HCT116 (cell line): ENCODE measurements around the gene CSDE1. TPM values are rescaled to one million over a fixed set of nuclear protein-coding genes. Genes with fewer than 3 reads are reported as not detected.

Source experiments
- ATAC-seq: fragments of 200-7000 bp; cut with Tn5 transposase; 2 replicates; pipeline ENCODE4 v1.9.1; 2020; ENCODE audit warnings: mild to moderate bottlenecking, moderate library complexity
- BruUV-seq: library from RNA; stranded (reverse); fragments of 400-500 nt; replicated peaks from 2 replicates; lab custom pipeline; 2021; lab: Mats Ljungman, UMichigan
- CTCF ChIA-PET: fragments of 300-600 bp; sonication (Branson Sonifier 250); formaldehyde crosslinking; loops from one replicate; lab custom pipeline; 2021; ENCODE audit warnings: antibody characterized with exemption; lab: Charles Lee
- POLR2A ChIA-PET: fragments of 300-600, 350-600 bp; sonication (Branson Sonifier 250); formaldehyde crosslinking; loops from one replicate; lab custom pipeline; 2021; ENCODE audit warnings: antibody characterized with exemption; lab: Charles Lee
- RAD21 ChIA-PET, 2 experiments: fragments of 300-600 bp; sonication (Branson Sonifier 250); formaldehyde crosslinking; loops; one replicate each; lab custom pipeline; 2023; ENCODE audit warnings: low total read pairs in 2 of 2; ENCODE audit not compliant: uncharacterized antibody in 2 of 2, unreplicated experiment in 2 of 2, low non-redundant PET in 1 of 2; lab: Charles Lee
- DNase-seq: peaks from one replicate; pipeline ENCODE4 v3.0.0-alpha.2; 2010; ENCODE audit warnings: low read depth, low spot score
- H2AFZ ChIP-seq: fragments of 200-600 bp; shearing (Covaris generic), sonication (generic); 2 replicates; pipeline ENCODE4 v1.6.1; 2017; ENCODE audit warnings: low read depth, mixed run types, mixed read lengths, antibody characterized with exemption, low read length; ENCODE audit not compliant: poor library complexity, severe bottlenecking
- H3K27ac ChIP-seq: 2 replicates; pipeline ENCODE4 v1.5.1; 2012; ENCODE audit warnings: low read depth, low read length
- H3K27me3 ChIP-seq: fragments of 200-600 bp; sonication (generic); 2 replicates; pipeline ENCODE4 v1.6.1; 2016; ENCODE audit warnings: mixed run types, low read length, mixed read lengths; ENCODE audit not compliant: insufficient read depth
- H3K36me3 ChIP-seq, 2 experiments: fragments of 200-500 bp in 1 of 2; fragments of 200-600 bp in 1 of 2; sonication (Bioruptor generic) in 1 of 2; sonication (generic) in 1 of 2; 2 replicates each; pipeline versions ENCODE4 v1.5.1 to v1.6.1; 2014 to 2016; ENCODE audit warnings: low read length in 2 of 2, inconsistent platforms in 1 of 2, mixed read lengths in 1 of 2, mixed run types in 1 of 2; ENCODE audit not compliant: insufficient read depth in 2 of 2, control insufficient read depth in 1 of 2
- H3K4me1 ChIP-seq, 2 experiments: fragments of 200-600 bp in 1 of 2; sonication (generic) in 1 of 2; 2 replicates each; pipeline versions ENCODE4 v1.5.1 to v1.6.1; 2012 to 2017; ENCODE audit warnings: low read length in 2 of 2, inconsistent platforms in 1 of 2, mild to moderate bottlenecking in 1 of 2, mixed read lengths in 1 of 2, mixed run types in 1 of 2, moderate library complexity in 1 of 2; ENCODE audit not compliant: insufficient read depth in 2 of 2, control insufficient read depth in 1 of 2
- H3K4me2 ChIP-seq: fragments of 200-600 bp; sonication (generic); 2 replicates; pipeline ENCODE4 v1.6.1; 2017; ENCODE audit warnings: mixed run types, low read length, mixed read lengths
- H3K4me3 ChIP-seq, 2 experiments: fragments of 200-600 bp in 1 of 2; sonication (generic) in 1 of 2; replicated peaks in 1 of 2; 2 replicates each; pipeline ENCODE4 v1.5.1; 2011 to 2016; ENCODE audit warnings: low read length in 2 of 2, control low read depth in 1 of 2, low read depth in 1 of 2, mild to moderate bottlenecking in 1 of 2, mixed read lengths in 1 of 2, mixed run types in 1 of 2
- H3K79me2 ChIP-seq: fragments of 200-600 bp; sonication (generic); 2 replicates; pipeline ENCODE4 v1.6.1; 2017; ENCODE audit warnings: mild to moderate bottlenecking, mixed run types, low read length, moderate library complexity, mixed read lengths; ENCODE audit not compliant: insufficient read depth
- H3K9ac ChIP-seq: fragments of 200-600 bp; sonication (generic); 2 replicates; pipeline ENCODE4 v1.6.1; 2016; ENCODE audit warnings: low read length, mixed read lengths
- H3K9me2 ChIP-seq: fragments of 200-600 bp; sonication (generic), shearing (Covaris generic); 2 replicates; pipeline ENCODE4 v1.6.1; 2017; ENCODE audit warnings: mixed run types, mild to moderate bottlenecking, moderate library complexity; ENCODE audit not compliant: insufficient read depth
- H3K9me3 ChIP-seq, 2 experiments: fragments of 200-500 bp in 1 of 2; fragments of 200-600 bp in 1 of 2; sonication (Bioruptor generic) in 1 of 2; sonication (generic) in 1 of 2; 2 replicates each; pipeline ENCODE4 v1.6.1; 2014 to 2017; ENCODE audit warnings: low read length in 2 of 2, mixed read lengths in 2 of 2, inconsistent platforms in 1 of 2, low read depth in 1 of 2, mild to moderate bottlenecking in 1 of 2, mixed run types in 1 of 2, moderate library complexity in 1 of 2; ENCODE audit not compliant: control insufficient read depth in 1 of 2, insufficient read depth in 1 of 2
- H4K20me1 ChIP-seq: fragments of 200-600 bp; sonication (generic), shearing (Covaris generic); 2 replicates; pipeline ENCODE4 v1.6.1; 2017; ENCODE audit warnings: mixed run types, mild to moderate bottlenecking, moderate library complexity; ENCODE audit not compliant: insufficient read depth
- ATF3 ChIP-seq: IDR thresholded peaks from 2 replicates; pipeline ENCODE4 v1.6.1; 2012
- CEBPB ChIP-seq: IDR thresholded peaks from 2 replicates; pipeline ENCODE4 v1.6.1; 2012; ENCODE audit warnings: low read depth
- CTCF ChIP-seq, 3 experiments: fragments of 200-600 bp in 1 of 3; sonication (generic) in 1 of 3; IDR thresholded peaks in 2 of 3; conservative IDR thresholded peaks in 1 of 3; 2 replicates each; pipeline ENCODE4 v1.5.1; 2012 to 2017; ENCODE audit warnings: low read depth in 2 of 3, low read length in 2 of 3, antibody characterized with exemption in 1 of 3, borderline replicate concordance in 1 of 3, control low read depth in 1 of 3, mild to moderate bottlenecking in 1 of 3, mixed read lengths in 1 of 3, mixed run types in 1 of 3, moderate library complexity in 1 of 3; ENCODE audit not compliant: insufficient read depth in 1 of 3
- EGR1 ChIP-seq: IDR thresholded peaks from 2 replicates; pipeline ENCODE4 v1.6.1; 2012; ENCODE audit warnings: low read depth
- EZH2 ChIP-seq: fragments of 200-600 bp; sonication (generic); IDR thresholded peaks from 2 replicates; pipeline ENCODE4 v1.6.1; 2017; ENCODE audit warnings: antibody characterized with exemption, mixed run types
- POLR2AphosphoS5 ChIP-seq: IDR thresholded peaks from 2 replicates; pipeline ENCODE4 v1.6.1; 2011; ENCODE audit warnings: mild to moderate bottlenecking, low read depth, low read length, moderate library complexity
- REST ChIP-seq: IDR thresholded peaks from 2 replicates; pipeline ENCODE4 v1.6.1; 2012; ENCODE audit warnings: low read depth
- SP1 ChIP-seq: IDR thresholded peaks from 2 replicates; pipeline ENCODE4 v1.6.1; 2012; ENCODE audit warnings: low read depth
- TCF7L2 ChIP-seq: IDR thresholded peaks from 2 replicates; pipeline ENCODE4 v1.7.0; 2011; ENCODE audit warnings: borderline replicate concordance, inconsistent platforms; ENCODE audit not compliant: insufficient read depth, insufficient read length; ENCODE audit errors: extremely low read depth
- YY1 ChIP-seq: IDR thresholded peaks from 2 replicates; pipeline ENCODE4 v1.6.1; 2011; ENCODE audit warnings: low read length, low read depth, moderate library complexity, mild to moderate bottlenecking; ENCODE audit not compliant: insufficient replicate concordance; ENCODE audit errors: extremely low read depth
- ZBTB33 ChIP-seq: IDR thresholded peaks from 2 replicates; pipeline ENCODE4 v1.6.1; 2011; ENCODE audit warnings: mild to moderate bottlenecking, low read length, moderate library complexity; ENCODE audit not compliant: insufficient replicate concordance; ENCODE audit errors: extremely low read depth
- ZFX ChIP-seq: fragments of 450-650 bp; IDR thresholded peaks from 2 replicates; pipeline ENCODE4 v1.6.1; 2017
- ZNF274 ChIP-seq: fragments of 200-500 bp; sonication (Bioruptor generic); IDR thresholded peaks from 2 replicates; pipeline ENCODE4 v1.6.1; 2014; ENCODE audit warnings: mild to moderate bottlenecking, low read depth, low read length, inconsistent platforms
- intact Hi-C: fragments of 100-400 bp; cut with micrococcal nuclease; formaldehyde crosslinking; loops from 2 replicates; pipeline ENCODE4 v1.10.0; 2022
- total RNA-seq: library from RNA; stranded (reverse); gene quantifications from one replicate; pipeline ENCODE4 v1.2.1, GENCODE V29; 2021; ENCODE audit not compliant: unreplicated experiment

The CSDE1 gene
- total RNA-seq, 1 experiment from 2014 or later = 515 TPM

- ATAC-seq (no peak), DNase-seq (no peak)
- ChIA-PET RAD21 (no interaction called here), POLR2A (no interaction called here), CTCF (no interaction called here)
- no peaks in the 10 kb centered on the region for H3K9me2 ChIP-seq
- H3K9me3 ChIP-seq = no peaks in the 10 kb centered on the region
- intact Hi-C loops = no loop called here
- no peaks in the 10 kb centered on the region for H4K20me1 ChIP-seq
- no peak overlapping the region for H3K9ac ChIP-seq
- no peaks in the 10 kb centered on the region for H3K79me2 ChIP-seq
- no peaks in the 10 kb centered on the region for H3K27me3 ChIP-seq
- no peak overlapping the region for H2AFZ ChIP-seq
- TF ChIP-seq TCF7L2 (no peak), CEBPB (no peak), ZNF274 (no peak), ZFX (no peak), POLR2AphosphoS5 (no peak), ATF3 (no peak)
- H3K36me3 ChIP-seq = no peaks in the 10 kb centered on the region
- no peak overlapping the region for H3K27ac ChIP-seq
- no peaks in the 10 kb centered on the region for H3K4me1 ChIP-seq
- H3K4me3 ChIP-seq = no peak overlapping the region
- no TSS peak for BruUV-seq
- H3K4me2 ChIP-seq = no peak overlapping the region
Measured at GRCh38 chr1:114692947-114693346, 64.8 kb downstream of the CSDE1 start.

- Histone ChIP-seq H3K4me1 (no peaks in the 10 kb centered on the region), H3K27ac (no peak overlapping the region), H3K79me2 (no peaks in the 10 kb centered on the region), H3K4me3 (no peak overlapping the region), H2AFZ (no peak overlapping the region), H3K4me2 (no peak overlapping the region), H4K20me1 (no peaks in the 10 kb centered on the region), H3K9me2 (no peaks in the 10 kb centered on the region), H3K9ac (no peak overlapping the region), H3K36me3 (no peaks in the 10 kb centered on the region), H3K27me3 (peaks cover 9% of the 10 kb centered on the region; the same call in 1 of the 2 replicates), H3K9me3 (no peaks in the 10 kb centered on the region)
- DNase-seq (no peak), ATAC-seq (no peak)
- BruUV-seq = no TSS peak
- POLR2A ChIA-PET = no interaction called here
- CTCF ChIA-PET = no interaction called here
- intact Hi-C loops = no loop called here
- RAD21 ChIA-PET = no interaction called here
- TF ChIP-seq EGR1 (no peak), ZBTB33 (no peak), ZFX (no peak), REST (no peak), SP1 (no peak), CTCF (IDR thresholded peaks at IDR 0.05 in 2 of 3, conservative IDR thresholded peaks at IDR 0.05 in 1 of 3; ENCODE audit: borderline replicate concordance in 1 of 3, insufficient read depth in 1 of 3, low read depth in 2 of 3, low read length in 2 of 3) (no peak), YY1 (no peak), ZNF274 (no peak), EZH2 (no peak)
Measured at GRCh38 chr1:114691061-114691460, 66.7 kb downstream of the CSDE1 start.
